ENCODE results near the gene TBL1X.

TBL1X gene

GRCh38 chrX:9582956-9583355 lies 118.1 kb downstream of the TBL1X start:
- DNase-seq (ENCODE audit: low read depth in 2 of 2): no peak

GRCh38 chrX:9586992-9587392 lies 122.1 kb downstream of the TBL1X start:
- no peak for DNase-seq (ENCODE audit: low read depth in 2 of 2)

- no peak for DNase-seq (ENCODE audit: low read depth in 2 of 2)
Observed at GRCh38 chrX:9587642-9588041, 122.8 kb downstream of the TBL1X start.

- DNase-seq (ENCODE audit: low read depth in 2 of 2): no peak
Observed at GRCh38 chrX:9591496-9591895, 126.6 kb downstream of the TBL1X start.

- DNase-seq (ENCODE audit: low read depth in 2 of 2): no peak
Observed at GRCh38 chrX:9593756-9594155, 128.9 kb downstream of the TBL1X start.

- no peak for DNase-seq (ENCODE audit: low read depth in 2 of 2)
Observed at GRCh38 chrX:9595174-9595573, 130.3 kb downstream of the TBL1X start.

- DNase-seq (ENCODE audit: low read depth in 2 of 2): no peak
Observed at GRCh38 chrX:9596837-9597236, 132.0 kb downstream of the TBL1X start.

- no peak for DNase-seq (ENCODE audit: low read depth in 2 of 2)
Observed at GRCh38 chrX:9597361-9598035, 132.6 kb downstream of the TBL1X start.

- no peak for DNase-seq (ENCODE audit: low read depth in 2 of 2)
Observed at GRCh38 chrX:9598344-9598743, 133.5 kb downstream of the TBL1X start.

GRCh38 chrX:9604111-9604907 lies 139.5 kb downstream of the TBL1X start:
- DNase-seq (ENCODE audit: low read depth in 2 of 2): no peak

- no peak for DNase-seq (ENCODE audit: low read depth in 2 of 2)
Observed at GRCh38 chrX:9604908-9605306, 140.0 kb downstream of the TBL1X start.

GRCh38 chrX:9605484-9605883 lies 140.6 kb downstream of the TBL1X start:
- DNase-seq (ENCODE audit: low read depth in 2 of 2): no peak

GRCh38 chrX:9606971-9607370 lies 142.1 kb downstream of the TBL1X start:
- no peak for DNase-seq (ENCODE audit: low read depth in 2 of 2)

- DNase-seq (ENCODE audit: low read depth in 2 of 2): no peak
Observed at GRCh38 chrX:9609499-9609898, 144.6 kb downstream of the TBL1X start.

- no peak for DNase-seq (ENCODE audit: low read depth in 2 of 2)
Observed at GRCh38 chrX:9609987-9610386, 145.1 kb downstream of the TBL1X start.

GRCh38 chrX:9610771-9611392 lies 146.0 kb downstream of the TBL1X start:
- DNase-seq (ENCODE audit: low read depth in 2 of 2): no peak

GRCh38 chrX:9611436-9612145 lies 146.7 kb downstream of the TBL1X start:
- no peak for DNase-seq (ENCODE audit: low read depth in 2 of 2)

GRCh38 chrX:9612146-9612505 lies 147.3 kb downstream of the TBL1X start:
- no peak for DNase-seq (ENCODE audit: low read depth in 2 of 2)

- DNase-seq (ENCODE audit: low read depth in 2 of 2): no peak
Observed at GRCh38 chrX:9614016-9614415, 149.2 kb downstream of the TBL1X start.

GRCh38 chrX:9619133-9619532 lies 154.3 kb downstream of the TBL1X start:
- DNase-seq (ENCODE audit: low read depth in 2 of 2): no peak

GRCh38 chrX:9619581-9619980 lies 154.7 kb downstream of the TBL1X start:
- no peak for DNase-seq (ENCODE audit: low read depth in 2 of 2)

- no peak for DNase-seq (ENCODE audit: low read depth in 2 of 2)
Observed at GRCh38 chrX:9622128-9622527, 157.3 kb downstream of the TBL1X start.

All from stimulated activated CD8-positive, alpha-beta memory T cell treated with anti-CD3 and anti-CD28 coated beads, Interleukin-2, amount 100 ng/mL, for 1 hour (primary cell).